GM19099 (cell line): ENCODE results near the gene ELK3.

Experiments used
- POLR2A ChIP-seq: IDR thresholded peaks from 3 replicates; pipeline ENCODE4 v1.6.1; 2011; ENCODE audit warnings: low read depth; ENCODE audit not compliant: insufficient read length; ENCODE audit errors: extremely low read depth

ELK3 gene

GRCh38 chr12:96313606-96314005, 119.4 kb downstream of the ELK3 start:
- no peak for TF ChIP-seq POLR2A

GRCh38 chr12:96314723-96315122, 120.5 kb downstream of the ELK3 start:
- no peak for TF ChIP-seq POLR2A
